Stimulated activated CD8-positive, alpha-beta memory T cell treated with anti-CD3 and anti-CD28 coated beads, Interleukin-12 subunit alpha, Interleukin-12 subunit beta, amount 100 ng/mL, for 4 hours (primary cell): Measurements from ENCODE around the gene TXNL4B.
"Not testable (repeated sequence)": the region's sequence is repeated elsewhere in the genome, so short reads cannot be mapped to it uniquely, and the experiment has no call there.

Experiments
- DNase-seq: peaks from one replicate; pipeline ENCODE4 v3.0.0-alpha.2; 2020; ENCODE audit warnings: low read depth

Gene TXNL4B

GRCh38 chr16:72072514-72073342, 20.7 kb downstream of the TXNL4B start:
- no peak for DNase-seq

- no peak for DNase-seq
Measured at GRCh38 chr16:72068930-72069329, 24.5 kb downstream of the TXNL4B start.

DNA sequence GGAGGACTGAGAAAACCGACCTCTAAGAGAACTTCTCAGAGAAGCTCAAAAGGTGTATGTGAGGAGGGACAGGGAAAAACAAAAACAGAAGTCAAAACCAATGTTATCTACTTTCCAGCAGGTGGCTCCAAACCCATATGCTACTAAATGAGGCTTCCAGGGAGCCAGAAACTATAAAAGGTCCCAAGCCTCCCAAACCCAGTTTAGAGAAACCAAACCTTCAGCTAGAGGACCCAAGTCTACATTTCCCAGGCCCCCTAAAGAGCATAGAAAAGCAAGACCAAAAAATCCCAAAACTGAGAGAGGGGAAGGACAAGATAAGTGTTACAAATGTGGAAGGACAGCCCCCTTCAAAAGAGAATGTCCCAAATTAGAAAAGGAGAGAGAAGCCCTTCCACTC, 26.7 kb downstream of the TXNL4B start:
- no peak for DNase-seq

DNA sequence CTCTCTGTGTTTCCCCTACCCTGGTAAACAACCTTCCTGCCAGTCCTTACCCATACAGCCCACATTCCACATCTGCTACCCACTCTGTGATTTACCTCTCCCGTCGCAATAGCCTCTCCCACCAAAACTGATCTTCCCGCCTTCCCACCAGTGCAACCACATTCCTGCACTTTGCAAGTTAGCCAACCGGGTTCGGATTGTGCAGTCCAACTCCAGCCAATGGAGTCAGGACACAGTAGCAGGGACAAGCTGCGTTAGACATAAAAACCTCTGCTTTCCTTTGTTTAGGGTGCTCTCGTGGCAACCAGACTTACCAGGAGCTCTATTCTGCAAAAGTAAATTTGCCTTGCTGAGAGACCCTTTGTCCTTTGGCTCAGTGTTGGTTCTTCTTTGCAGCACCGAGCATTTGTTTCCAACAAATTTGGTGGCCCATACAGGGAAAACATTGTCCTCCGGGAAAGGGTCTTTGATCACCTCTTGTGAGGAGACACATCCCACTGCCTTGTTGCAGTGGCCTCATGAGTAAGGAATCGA, 29.0 kb downstream of the TXNL4B start:
- DNase-seq, result no peak

- DNase-seq, result no peak
Measured at GRCh38 chr16:72061564-72061963, 31.9 kb downstream of the TXNL4B start.

DNA sequence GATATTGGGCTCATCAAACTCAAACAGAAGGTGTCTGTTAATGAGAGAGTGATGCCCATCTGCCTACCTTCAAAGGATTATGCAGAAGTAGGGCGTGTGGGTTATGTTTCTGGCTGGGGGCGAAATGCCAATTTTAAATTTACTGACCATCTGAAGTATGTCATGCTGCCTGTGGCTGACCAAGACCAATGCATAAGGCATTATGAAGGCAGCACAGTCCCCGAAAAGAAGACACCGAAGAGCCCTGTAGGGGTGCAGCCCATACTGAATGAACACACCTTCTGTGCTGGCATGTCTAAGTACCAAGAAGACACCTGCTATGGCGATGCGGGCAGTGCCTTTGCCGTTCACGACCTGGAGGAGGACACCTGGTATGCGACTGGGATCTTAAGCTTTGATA, 33.0 kb downstream of the TXNL4B start:
- no peak for DNase-seq

- not testable (repeated sequence) for DNase-seq
Measured at GRCh38 chr16:72059060-72059459, 34.4 kb downstream of the TXNL4B start.

DNA sequence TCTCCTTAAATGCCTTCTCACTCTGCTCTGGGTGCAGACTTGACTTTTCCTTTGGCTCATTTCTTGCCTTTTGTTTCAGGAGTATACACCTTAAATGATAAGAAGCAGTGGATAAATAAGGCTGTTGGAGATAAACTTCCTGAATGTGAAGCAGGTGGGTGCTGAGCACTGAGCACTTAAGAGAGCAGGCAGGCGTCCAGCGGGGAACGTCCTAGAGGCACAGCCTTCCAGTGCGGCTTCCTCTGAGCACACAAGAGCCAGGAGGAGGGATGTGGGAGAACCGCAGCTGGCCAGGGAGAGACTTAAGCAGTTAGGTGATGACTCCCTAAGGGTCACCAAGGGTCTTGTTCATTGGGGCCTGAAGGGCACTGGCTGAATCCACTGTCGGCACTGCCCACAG, 36.1 kb downstream of the TXNL4B start:
- DNase-seq, result not testable (repeated sequence)

DNA sequence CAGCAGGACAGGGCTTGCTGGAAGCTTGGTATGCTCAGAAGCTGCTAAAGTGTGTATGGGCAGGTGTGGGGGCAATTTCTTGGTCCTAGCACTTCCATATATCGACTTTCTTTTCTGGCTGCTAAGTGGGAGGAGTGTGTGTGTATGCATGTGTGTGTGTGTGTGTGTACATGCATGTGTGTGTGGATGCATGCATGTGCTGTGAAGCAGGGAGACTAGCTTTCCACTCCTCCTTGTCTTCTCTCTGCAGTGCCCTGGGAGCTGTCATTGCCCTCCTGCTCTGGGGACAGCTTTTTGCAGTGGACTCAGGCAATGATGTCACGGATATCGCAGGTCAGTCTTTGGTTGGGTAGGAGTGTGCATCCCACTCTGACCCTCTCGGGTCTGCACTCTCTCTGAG, 37.5 kb downstream of the TXNL4B start:
- no peak for DNase-seq

DNA sequence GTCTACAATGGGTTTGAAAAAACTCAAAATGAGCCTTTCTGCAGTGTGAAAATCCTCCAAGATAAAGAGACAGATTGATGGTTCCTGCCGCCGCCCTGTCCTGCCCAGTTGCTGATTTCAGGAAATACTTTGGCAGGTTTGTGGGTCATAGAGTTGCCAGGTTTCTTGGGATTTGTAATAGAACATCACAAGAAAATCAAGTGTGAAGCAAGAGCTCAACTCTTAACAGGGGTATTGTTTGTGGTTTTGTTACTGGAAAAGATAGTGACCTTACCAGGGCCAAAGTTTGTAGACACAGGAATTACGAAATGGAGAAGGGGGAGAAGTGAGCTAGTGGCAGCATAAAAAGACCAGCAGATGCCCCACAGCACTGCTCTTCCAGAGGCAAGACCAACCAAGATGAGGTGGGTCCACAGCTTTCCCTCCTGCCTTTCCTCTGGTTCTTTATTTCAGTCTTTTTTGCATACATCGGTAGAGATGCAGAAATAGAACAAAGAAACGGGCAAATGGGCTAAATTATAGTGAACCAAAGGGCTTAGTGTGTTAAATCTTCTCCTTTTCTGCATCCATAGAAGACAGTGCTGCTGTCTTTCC, 39.1 kb downstream of the TXNL4B start, which contains the start of gene HP:
TSS of gene HP (plus strand) at position 252 of the 594 bp plus-strand sequence. CDS start at position 400, 148 bp downstream.
- DNase-seq, result not testable (repeated sequence)

DNA sequence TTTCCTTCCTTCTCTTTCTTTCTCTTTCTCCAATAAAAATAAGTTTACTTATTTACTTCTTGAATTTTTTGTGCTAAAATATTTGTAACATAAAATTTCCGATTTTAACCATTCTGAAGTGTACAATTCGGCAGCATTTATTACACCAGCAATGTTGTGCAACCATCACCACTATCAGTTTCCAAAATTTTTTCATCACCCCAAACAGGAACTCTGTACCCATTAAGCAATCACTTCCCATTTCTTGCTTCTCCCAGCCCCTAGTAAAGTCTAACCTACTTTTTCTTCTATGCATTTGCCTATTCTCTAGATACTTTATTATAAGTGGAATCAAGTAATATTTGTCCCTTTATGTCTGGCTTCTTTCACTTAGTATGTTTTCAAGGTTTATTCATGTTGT, 41.6 kb downstream of the TXNL4B start:
- no peak for DNase-seq

GRCh38 chr16:72050769-72051464, 42.5 kb downstream of the TXNL4B start:
- DNase-seq, result no peak

GRCh38 chr16:72049110-72049509, 44.3 kb downstream of the TXNL4B start:
- DNase-seq, result no peak

GRCh38 chr16:72044825-72045359, 48.5 kb downstream of the TXNL4B start:
- no peak for DNase-seq

DNA sequence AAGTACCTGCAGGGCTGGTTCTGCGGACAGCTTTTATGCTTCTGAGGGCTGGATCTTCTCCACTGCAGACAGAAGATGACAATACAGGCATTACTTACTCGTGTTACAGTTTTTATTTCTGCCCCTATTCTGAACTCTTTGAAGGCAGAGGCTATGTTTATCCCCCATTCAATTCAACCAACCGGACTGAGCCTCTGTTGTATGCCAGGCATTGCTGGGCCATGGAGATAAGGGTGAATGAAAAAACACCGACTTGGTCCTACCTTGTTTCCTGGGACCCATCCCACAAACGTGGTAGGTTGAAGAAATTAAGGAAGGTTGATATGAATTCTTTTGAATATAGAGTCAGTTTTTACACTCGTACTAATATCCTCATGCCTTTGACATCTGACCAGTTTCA, 49.1 kb downstream of the TXNL4B start:
- no peak for DNase-seq

DNA sequence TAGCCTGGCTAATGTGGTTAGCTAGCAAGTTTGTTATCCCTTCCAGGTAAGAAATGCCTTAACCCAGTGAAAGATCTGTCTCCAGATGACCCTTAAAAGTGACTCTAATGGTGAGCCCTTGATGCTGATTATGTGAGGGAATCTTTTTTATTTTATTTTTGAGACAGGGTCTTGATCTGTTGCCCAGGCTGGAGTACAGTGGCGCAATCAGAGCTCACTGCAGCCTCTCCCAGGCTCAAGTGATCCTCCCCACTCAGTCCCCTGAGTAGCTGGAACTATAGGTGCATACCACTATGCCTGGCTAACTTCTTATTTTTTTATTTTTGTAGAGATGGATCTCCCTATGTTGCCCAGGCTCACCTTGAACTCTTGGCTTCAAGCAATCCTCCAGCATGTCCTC, 49.9 kb downstream of the TXNL4B start:
- no peak for DNase-seq

- DNase-seq, result no peak
Measured at GRCh38 chr16:72043058-72043457, 50.4 kb downstream of the TXNL4B start.

DNA sequence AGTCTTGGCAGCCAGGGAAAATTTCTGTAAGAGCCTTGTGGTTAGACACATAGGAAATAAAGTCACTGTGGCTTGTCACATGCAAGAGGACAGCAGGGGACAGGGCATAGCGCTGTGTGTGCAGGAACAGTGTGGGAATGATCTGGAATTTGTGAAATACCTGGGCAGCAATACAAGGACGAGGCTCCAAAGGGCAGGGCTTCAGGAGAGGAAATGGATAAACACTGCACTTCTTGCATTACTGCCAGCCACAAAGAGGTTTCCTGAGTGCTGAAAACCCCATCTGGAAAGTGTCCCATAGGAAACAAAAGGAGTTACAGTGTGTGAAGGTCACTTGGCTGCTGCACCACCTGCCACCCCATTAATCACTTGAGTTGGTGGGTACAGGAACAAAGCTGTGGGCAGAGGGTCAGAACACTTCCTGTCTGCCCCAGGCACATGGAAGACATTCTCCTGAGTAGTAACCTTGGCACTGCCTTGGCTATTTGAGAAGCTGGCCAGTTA, 51.2 kb downstream of the TXNL4B start:
- DNase-seq, result no peak

DNA sequence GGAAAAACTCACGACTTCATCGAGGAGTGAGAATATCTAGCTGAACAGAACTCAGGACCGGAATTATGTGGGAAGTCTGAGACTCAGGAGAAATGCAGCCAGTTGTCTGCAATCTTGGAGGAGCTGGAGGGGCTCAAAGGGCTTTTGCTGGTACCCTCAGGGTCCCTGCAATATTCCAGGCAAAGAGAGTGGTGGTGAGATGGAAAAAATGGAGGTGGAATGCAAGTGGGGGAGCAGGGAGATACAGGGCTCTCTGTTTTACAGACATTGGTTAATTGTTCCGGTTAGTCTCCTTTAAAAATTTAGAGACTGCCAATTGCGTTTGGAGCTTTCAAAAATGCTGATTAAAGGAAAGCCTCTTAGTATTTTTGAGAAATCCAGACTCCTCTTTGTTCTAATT, 57.3 kb downstream of the TXNL4B start:
- no peak for DNase-seq
